Neural progenitor cell (in vitro differentiated cells): ENCODE results near the gene MEST. TPM values are rescaled to one million over a fixed set of nuclear protein-coding genes. Genes with fewer than 3 reads are reported as not detected.

Source experiments
- DNase-seq: peaks from one replicate; pipeline ENCODE4 v3.0.0-alpha.2; 2016; ENCODE audit warnings: low spot score
- H2AFZ ChIP-seq: fragments of 200-600 bp; sonication (generic); replicated peaks from 2 replicates; pipeline ENCODE4 v1.6.1; 2016; ENCODE audit warnings: antibody characterized with exemption
- H3F3A ChIP-seq: fragments of 200-600 bp; sonication (generic); 2 replicates; pipeline ENCODE4 v1.6.1; 2016; ENCODE audit warnings: antibody characterized with exemption, low read depth
- H3K27ac ChIP-seq: fragments of 200-600 bp; sonication (generic); 2 replicates; pipeline ENCODE4 v1.5.1; 2016; ENCODE audit warnings: mild to moderate bottlenecking
- H3K27me3 ChIP-seq: fragments of 200-600 bp; sonication (generic); 2 replicates; pipeline ENCODE4 v1.6.1; 2016; ENCODE audit warnings: mild to moderate bottlenecking, moderate library complexity
- H3K36me3 ChIP-seq: fragments of 200-600 bp; sonication (generic); 2 replicates; pipeline ENCODE4 v1.5.1; 2016
- H3K4me1 ChIP-seq: fragments of 200-600 bp; sonication (generic); 2 replicates; pipeline ENCODE4 v1.6.1; 2016; ENCODE audit warnings: mixed run types
- H3K4me2 ChIP-seq: fragments of 200-600 bp; sonication (generic); 2 replicates; pipeline ENCODE4 v1.6.1; 2016
- H3K4me3 ChIP-seq: fragments of 200-600 bp; sonication (generic); 2 replicates; pipeline ENCODE4 v1.5.1; 2016
- H3K79me2 ChIP-seq: fragments of 200-600 bp; sonication (generic); 2 replicates; pipeline ENCODE4 v1.6.1; 2016; ENCODE audit warnings: low read depth
- H3K9ac ChIP-seq: fragments of 200-600 bp; sonication (generic); 2 replicates; pipeline ENCODE4 v1.6.1; 2016
- H3K9me3 ChIP-seq: fragments of 200-600 bp; sonication (generic); 2 replicates; pipeline ENCODE4 v1.5.1; 2016; ENCODE audit warnings: low read depth
- H4K20me1 ChIP-seq: fragments of 200-600 bp; sonication (generic); 2 replicates; pipeline ENCODE4 v1.6.1; 2016; ENCODE audit warnings: low read depth
- H3K27ac Mint-ChIP-seq: 3 replicates; pipeline ENCODE4 v1.8.0; 2021; ENCODE audit warnings: mixed read lengths
- H3K27me3 Mint-ChIP-seq: 2 replicates; pipeline ENCODE4 v1.8.0; 2022; ENCODE audit warnings: low read depth, mild to moderate bottlenecking, inconsistent platforms, moderate library complexity, mixed read lengths; ENCODE audit not compliant: insufficient read depth
- H3K36me3 Mint-ChIP-seq: 3 replicates; pipeline ENCODE4 v1.8.0; 2021; ENCODE audit warnings: mixed read lengths
- H3K4me1 Mint-ChIP-seq: 3 replicates; pipeline ENCODE4 v1.8.0; 2021; ENCODE audit warnings: mixed read lengths
- H3K4me3 Mint-ChIP-seq: 3 replicates; pipeline ENCODE4 v1.8.0; 2021; ENCODE audit warnings: mild to moderate bottlenecking, moderate library complexity, mixed read lengths
- H3K9me3 Mint-ChIP-seq: 3 replicates; pipeline ENCODE4 v1.8.0; 2020; ENCODE audit warnings: mixed read lengths
- CTCF ChIP-seq: fragments of 200-600 bp; sonication (generic); IDR thresholded peaks from 2 replicates; pipeline ENCODE4 v1.5.1; 2017; ENCODE audit warnings: antibody characterized with exemption, mild to moderate bottlenecking
- EZH2 ChIP-seq: fragments of 200-600 bp; sonication (generic); IDR thresholded peaks from 2 replicates; pipeline ENCODE4 v1.6.1; 2017; ENCODE audit warnings: antibody characterized with exemption, mild to moderate bottlenecking, moderate library complexity
- EZH2phosphoT487 ChIP-seq: fragments of 200-600 bp; sonication (generic); IDR thresholded peaks from 2 replicates; pipeline ENCODE4 v1.6.1; 2017; ENCODE audit warnings: antibody characterized with exemption
- total RNA-seq: library from RNA; depleted of rRNA; stranded (reverse); fragments of >200 nt; gene quantifications from 2 replicates; pipeline ENCODE4 v1.2.3, GENCODE V29; 2015; ENCODE audit warnings: low replicate concordance

The MEST gene
- 364 and 431 TPM in 2 replicates for total RNA-seq

- Histone ChIP-seq H2AFZ (no peak within 1 kb of the TSS), H3K4me3 (peak within 1 kb of the TSS; percentile 64), H4K20me1 (peaks cover 46% of the 10 kb centered on the region), H3K9ac (peak within 1 kb of the TSS; percentile 22), H3K4me2 (peak within 1 kb of the TSS; percentile 79), H3F3A (peaks cover 22% of the 10 kb centered on the region), H3K27me3 (peaks cover 15% of the 10 kb centered on the region), H3K4me1 (peaks cover 15% of the 10 kb centered on the region), H3K9me3 (no peaks in the 10 kb centered on the region), H3K27ac (no peak within 1 kb of the TSS), H3K79me2 (peaks cover 73% of the 10 kb centered on the region), H3K36me3 (peaks cover 6% of the 10 kb centered on the region)
- H3K4me3 Mint-ChIP-seq: peak within 1 kb of the TSS; percentile 95
- H3K9me3 Mint-ChIP-seq: peaks cover 23% of the 10 kb centered on the region
- peak; percentile 80 for DNase-seq
- peak within 1 kb of the TSS; percentile 94 for H3K27ac Mint-ChIP-seq
- peaks cover 33% of the 10 kb centered on the region for H3K36me3 Mint-ChIP-seq
- peaks cover 12% of the 10 kb centered on the region for H3K27me3 Mint-ChIP-seq
- peaks cover 47% of the 10 kb centered on the region for H3K4me1 Mint-ChIP-seq
- TF ChIP-seq EZH2phosphoT487 (no peak), EZH2 (no peak), CTCF (no peak)
Measured at GRCh38 chr7:130491841-130492522, at the start of gene MEST. Gene MEST, plus strand, starts transcription at chr7:130492085. Its CDS starts 229 bp downstream, at chr7:130492314.

- no peaks in the 10 kb centered on the region for H3K79me2 ChIP-seq
- Mint-ChIP-seq H3K9me3 (peaks cover 28% of the 10 kb centered on the region), H3K4me1 (peaks cover 38% of the 10 kb centered on the region), H3K4me3 (no peak overlapping the region), H3K27me3 (peaks cover 10% of the 10 kb centered on the region), H3K27ac (peak overlapping the region; percentile 100), H3K36me3 (peaks cover 16% of the 10 kb centered on the region)
- no peak overlapping the region for H3K4me3 ChIP-seq
- no peak overlapping the region for H3K27ac ChIP-seq
- H3K9ac ChIP-seq: no peak overlapping the region
- no peaks in the 10 kb centered on the region for H3K9me3 ChIP-seq
- no peak for TF ChIP-seq EZH2
- no peak for TF ChIP-seq CTCF
- TF ChIP-seq EZH2phosphoT487: no peak
- DNase-seq: no peak
- peak overlapping the region; percentile 30 for H2AFZ ChIP-seq
- peaks cover 29% of the 10 kb centered on the region for H3K4me1 ChIP-seq
- peaks cover 14% of the 10 kb centered on the region for H3F3A ChIP-seq
- no peaks in the 10 kb centered on the region for H4K20me1 ChIP-seq
- H3K27me3 ChIP-seq: no peaks in the 10 kb centered on the region
- H3K36me3 ChIP-seq: no peaks in the 10 kb centered on the region
- peak overlapping the region; percentile 1 for H3K4me2 ChIP-seq
Measured at GRCh38 chr7:130442601-130443000, 49.3 kb upstream of the MEST start.

- H3F3A ChIP-seq: peaks cover 14% of the 10 kb centered on the region
- no peaks in the 10 kb centered on the region for H3K9me3 ChIP-seq
- peak overlapping the region; percentile 90 for H2AFZ ChIP-seq
- TF ChIP-seq EZH2 (no peak), EZH2phosphoT487 (no peak), CTCF (no peak)
- no peak overlapping the region for H3K9ac ChIP-seq
- no peaks in the 10 kb centered on the region for H3K36me3 ChIP-seq
- no peak overlapping the region for H3K4me2 ChIP-seq
- H3K4me3 Mint-ChIP-seq: peak overlapping the region; percentile 5
- no peaks in the 10 kb centered on the region for H3K27me3 ChIP-seq
- H4K20me1 ChIP-seq: no peaks in the 10 kb centered on the region
- H3K4me3 ChIP-seq: no peak overlapping the region
- H3K9me3 Mint-ChIP-seq: peaks cover 28% of the 10 kb centered on the region
- H3K27me3 Mint-ChIP-seq: peaks cover 10% of the 10 kb centered on the region
- no peak for DNase-seq
- peaks cover 17% of the 10 kb centered on the region for H3K4me1 ChIP-seq
- peaks cover 6% of the 10 kb centered on the region for H3K36me3 Mint-ChIP-seq
- no peaks in the 10 kb centered on the region for H3K79me2 ChIP-seq
- no peak overlapping the region for H3K27ac ChIP-seq
- peak overlapping the region; percentile 65 for H3K27ac Mint-ChIP-seq
- H3K4me1 Mint-ChIP-seq: peaks cover 36% of the 10 kb centered on the region
Measured at GRCh38 chr7:130444234-130444633, 47.7 kb upstream of the MEST start.
